SIG-M5 treated with dmso at 0.1 percent for 504 hours (cell line): ENCODE measurements around the gene MKI67.
A peak's percentile ranks its signal among the peaks of the same experiment; 100 is the strongest.
"Not testable (repeated sequence)": the region's sequence is repeated elsewhere in the genome, so short reads cannot be mapped to it uniquely, and the experiment has no call there.

ENCODE experiments used
- DNase-seq: peaks from one replicate; lab custom pipeline; 2025; ENCODE audit not compliant: unreplicated experiment; lab: John Stamatoyannopoulos, UW

MKI67 gene

GRCh38 chr10:128125944-128126764, at the start of gene MKI67:
TSS of gene MKI67 (minus strand) at chr10:128126423. CDS start at chr10:128125667, 756 bp downstream.
- peak; percentile 85 for DNase-seq

GRCh38 chr10:128174581-128175559, 48.6 kb upstream of the MKI67 start:
- no peak for DNase-seq

- DNase-seq, result no peak
Observed at GRCh38 chr10:128173386-128173785, 47.2 kb upstream of the MKI67 start.

- DNase-seq, result no peak
Observed at GRCh38 chr10:128172756-128173155, 46.5 kb upstream of the MKI67 start.

GRCh38 chr10:128169811-128170379, 43.7 kb upstream of the MKI67 start:
- DNase-seq, result no peak

- DNase-seq, result no peak
Observed at GRCh38 chr10:128167926-128168520, 41.8 kb upstream of the MKI67 start.

GRCh38 chr10:128167123-128167522, 40.9 kb upstream of the MKI67 start:
- DNase-seq, result not testable (repeated sequence)

GRCh38 chr10:128166151-128166550, 39.9 kb upstream of the MKI67 start:
- DNase-seq, result no peak

GRCh38 chr10:128165536-128165935, 39.3 kb upstream of the MKI67 start:
- DNase-seq, result no peak

GRCh38 chr10:128163701-128164100, 37.5 kb upstream of the MKI67 start:
- DNase-seq, result no peak

GRCh38 chr10:128161031-128161430, 34.8 kb upstream of the MKI67 start:
- peak; percentile 83 for DNase-seq

GRCh38 chr10:128160297-128160711, 34.1 kb upstream of the MKI67 start:
- DNase-seq, result peak; percentile 35

GRCh38 chr10:128158021-128158795, 32.0 kb upstream of the MKI67 start:
- DNase-seq, result no peak

GRCh38 chr10:128156999-128157755, 31.0 kb upstream of the MKI67 start:
- no peak for DNase-seq

GRCh38 chr10:128152741-128153580, 26.7 kb upstream of the MKI67 start:
- no peak for DNase-seq

- DNase-seq, result no peak
Observed at GRCh38 chr10:128151031-128151430, 24.8 kb upstream of the MKI67 start.

- no peak for DNase-seq
Observed at GRCh38 chr10:128150561-128150960, 24.3 kb upstream of the MKI67 start.

- DNase-seq, result peak; percentile 21
Observed at GRCh38 chr10:128150045-128150493, 23.8 kb upstream of the MKI67 start.
